Esophagus muscularis mucosa (tissue), 4 donors: ENCODE results near the gene MYH10. TPM values are rescaled to one million over a fixed set of nuclear protein-coding genes. Genes with fewer than 3 reads are reported as not detected.

Experiments used
- DNase-seq: peaks from one replicate; pipeline ENCODE4 v3.0.0-alpha.2; 2017; ENCODE audit errors: extremely low spot score
- H3K27ac ChIP-seq, 4 donors: fragments of 200-600 bp; sonication (generic); replicated peaks in 1 of 4; 1 replicate in 3 of 4; 2 replicates in 1 of 4; pipeline ENCODE4 v1.5.1; 2016 to 2019; ENCODE audit warnings: mild to moderate bottlenecking in 1 of 4
- H3K27me3 ChIP-seq, 4 donors: fragments of 200-600 bp; sonication (generic); one replicate each; pipeline versions ENCODE4 v1.5.1 to v1.6.0; 2016 to 2019
- H3K36me3 ChIP-seq, 4 donors: fragments of 200-600 bp; sonication (generic); one replicate each; pipeline ENCODE4 v1.5.1; 2016 to 2019
- H3K4me1 ChIP-seq, 4 donors: fragments of 200-600 bp; sonication (generic); one replicate each; pipeline ENCODE4 v1.5.1; 2016 to 2019
- H3K4me3 ChIP-seq, 4 donors: fragments of 200-600 bp; sonication (generic); 1 replicate in 2 of 4; 2 replicates in 2 of 4; pipeline ENCODE4 v1.5.1; 2016 to 2019; ENCODE audit warnings: mild to moderate bottlenecking in 4 of 4, moderate library complexity in 1 of 4
- H3K9me3 ChIP-seq, 4 donors: fragments of 200-600 bp; sonication (generic); 1 replicate in 3 of 4; 2 replicates in 1 of 4; pipeline ENCODE4 v1.5.1; 2016 to 2019
- CTCF ChIP-seq, 3 experiments: fragments of 200-600 bp in 2 of 3; fragments of 450-650 bp in 1 of 3; sonication (generic) in 2 of 3; IDR thresholded peaks; one replicate each; pipeline ENCODE4 v1.5.1; 2017 to 2019; ENCODE audit warnings: antibody characterized with exemption in 3 of 3, mild to moderate bottlenecking in 2 of 3, moderate library complexity in 1 of 3
- EP300 ChIP-seq: sonication (generic); formaldehyde crosslinking; IDR thresholded peaks from one replicate; pipeline ENCODE4 v1.6.1; 2017; ENCODE audit warnings: antibody characterized with exemption
- POLR2A ChIP-seq: fragments of 450-650 bp; IDR thresholded peaks from one replicate; pipeline ENCODE4 v1.6.1; 2017; ENCODE audit warnings: antibody characterized with exemption, moderate library complexity, mild to moderate bottlenecking, low read depth
- POLR2AphosphoS5 ChIP-seq, 2 donors: sonication (generic); formaldehyde crosslinking; IDR thresholded peaks; one replicate each; pipeline ENCODE4 v1.6.1; 2017; ENCODE audit warnings: antibody characterized with exemption in 2 of 2
- WGBS: methylation state at CpG from one replicate; pipeline ENCODE4 v1.1.5; 2018; 5-methylcytosine and 5-hydroxymethylcytosine counted together
- intact Hi-C: fragments of 100-400 bp; cut with DNase I; formaldehyde crosslinking; loops from one replicate; pipeline ENCODE4 v1.15.1; 2023
- total RNA-seq, 4 donors: library from RNA; depleted of rRNA; stranded (reverse); fragments of >200 nt; gene quantifications; one replicate each; pipeline versions ENCODE4 v1.1.0 to v1.2.1, GENCODE V29; 2016

MYH10 gene
- total RNA-seq, 4 donors from 2014 or later, result 18.9 to 42.0 (median 29.3) TPM

GRCh38 chr17:8586766-8587165 lies 43.8 kb downstream of the MYH10 start:
- DNase-seq, result no peak
- Histone ChIP-seq H3K4me3 (no peak overlapping the region), H3K9me3 (no peaks in the 10 kb centered on the region), H3K27me3 (no peaks in the 10 kb centered on the region), H3K4me1 (peaks cover 0 to 21% (median 14%) of the 10 kb centered on the region in 4 donors), H3K27ac (no peak overlapping the region), H3K36me3 (no peaks in the 10 kb centered on the region)
- intact Hi-C loops, result no loop called here
- TF ChIP-seq EP300, result no peak
- no peak for TF ChIP-seq CTCF (IDR thresholded peaks at IDR 0.05)
- WGBS, result 54% methylated on average over 2 of the region's 4 CpGs

GRCh38 chr17:8585911-8586310 lies 44.6 kb downstream of the MYH10 start:
- intact Hi-C loops, result no loop called here
- no peak overlapping the region for H3K4me3 ChIP-seq
- H3K27ac ChIP-seq, result no peak overlapping the region
- H3K4me1 ChIP-seq, result peaks cover 0 to 21% (median 14%) of the 10 kb centered on the region in 4 donors
- TF ChIP-seq POLR2A (no peak), POLR2AphosphoS5 (IDR thresholded peaks at IDR 0.05) (no peak), CTCF (IDR thresholded peaks at IDR 0.05) (no peak), EP300 (no peak)
- no peaks in the 10 kb centered on the region for H3K36me3 ChIP-seq
- DNase-seq, result no peak
- WGBS, result 86% methylated on average over 1 of the region's 1 CpG
- no peaks in the 10 kb centered on the region for H3K9me3 ChIP-seq
- H3K27me3 ChIP-seq, result no peaks in the 10 kb centered on the region

- Histone ChIP-seq H3K27ac (no peak overlapping the region), H3K4me3 (no peak overlapping the region), H3K27me3 (no peaks in the 10 kb centered on the region), H3K9me3 (no peaks in the 10 kb centered on the region), H3K36me3 (no peaks in the 10 kb centered on the region), H3K4me1 (peaks cover 0 to 7% (median 5%) of the 10 kb centered on the region in 4 donors)
- 78% methylated on average over 2 of the region's 2 CpGs for WGBS
- no peak for DNase-seq
- TF ChIP-seq POLR2AphosphoS5 (IDR thresholded peaks at IDR 0.05) (no peak), CTCF (IDR thresholded peaks at IDR 0.05) (no peak), POLR2A (no peak), EP300 (no peak)
- intact Hi-C loops, result no loop called here
Measured at GRCh38 chr17:8583954-8584353, 46.6 kb downstream of the MYH10 start.

GRCh38 chr17:8580952-8581658 lies 49.4 kb downstream of the MYH10 start:
- Histone ChIP-seq H3K4me3 (no peak overlapping the region), H3K4me1 (no peaks in the 10 kb centered on the region), H3K36me3 (peaks cover 0 to 7% (median 3%) of the 10 kb centered on the region in 4 donors), H3K27ac (no peak overlapping the region), H3K9me3 (no peaks in the 10 kb centered on the region), H3K27me3 (no peaks in the 10 kb centered on the region)
- intact Hi-C loops, result no loop called here
- WGBS, result 89% methylated on average over 5 of the region's 5 CpGs
- DNase-seq, result no peak
- no peak for TF ChIP-seq POLR2AphosphoS5 (IDR thresholded peaks at IDR 0.05)
- TF ChIP-seq CTCF (IDR thresholded peaks at IDR 0.05), result no peak
- no peak for TF ChIP-seq POLR2A
- TF ChIP-seq EP300, result no peak

- TF ChIP-seq POLR2A (no peak), POLR2AphosphoS5 (IDR thresholded peaks at IDR 0.05) (no peak), CTCF (IDR thresholded peaks at IDR 0.05) (no peak), EP300 (no peak)
- H3K9me3 ChIP-seq, result no peaks in the 10 kb centered on the region
- no peaks in the 10 kb centered on the region for H3K27me3 ChIP-seq
- no peak overlapping the region for H3K4me3 ChIP-seq
- DNase-seq, result no peak
- intact Hi-C loops, result no loop called here
- H3K36me3 ChIP-seq, result peaks cover 0 to 7% (median 3%) of the 10 kb centered on the region in 4 donors
- H3K27ac ChIP-seq, result no peak overlapping the region
- WGBS, result 68% methylated on average over 2 of the region's 2 CpGs
- H3K4me1 ChIP-seq, result no peaks in the 10 kb centered on the region
Measured at GRCh38 chr17:8577868-8578267, 52.7 kb downstream of the MYH10 start.
